ENCODE data around the gene ING5. TPM values are rescaled to one million over a fixed set of nuclear protein-coding genes. Genes with fewer than 3 reads are reported as not detected.
"Not testable (repeated sequence)": the region's sequence is repeated elsewhere in the genome, so short reads cannot be mapped to it uniquely, and the experiment has no call there.

ING5 gene
- total RNA-seq, 1 donor from 2014 or later = 16.5 TPM

GRCh38 chr2:241729868-241730267, 28.0 kb downstream of the ING5 start:
- no peak for DNase-seq (ENCODE audit: missing footprints)
- ATAC-seq = no peak
- intact Hi-C loops (cut with DNase I) = loop anchor here (5.0 kb wide), 2 partner anchors 43 to 147 kb away; partner anchors contain the start of gene DTYMK

DNA sequence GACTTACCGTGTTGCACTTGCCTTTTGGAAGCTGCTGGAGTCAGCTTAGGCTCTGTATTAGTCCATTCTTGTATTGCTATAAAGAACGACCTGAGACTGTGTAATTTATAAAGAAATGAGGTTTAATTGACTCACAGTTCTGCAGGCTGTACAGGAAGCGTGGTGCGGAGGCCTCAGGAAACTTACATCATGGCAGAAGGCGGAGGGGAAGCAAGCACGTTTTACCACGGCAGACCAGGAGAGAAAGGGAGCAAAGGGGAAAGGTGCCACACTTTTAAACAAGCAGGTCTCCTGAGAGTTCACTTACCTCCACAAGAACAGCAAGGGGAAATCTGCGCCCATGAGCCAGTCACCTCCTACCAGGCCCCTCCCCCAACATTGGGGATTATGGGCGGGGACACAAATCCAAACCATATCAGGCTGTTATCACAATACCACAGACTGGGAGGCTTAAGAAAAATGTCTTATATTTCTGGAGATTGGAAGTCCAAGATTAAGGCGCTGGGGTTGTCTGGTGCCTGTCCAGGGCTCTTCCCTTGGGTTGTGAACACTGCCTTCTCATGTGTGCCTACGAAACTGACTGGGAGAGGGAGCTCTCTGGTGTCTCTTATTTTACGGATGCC, 28.9 kb downstream of the ING5 start:
- DNase-seq (ENCODE audit: missing footprints) (no peak), ATAC-seq (no peak)
- intact Hi-C loops (cut with DNase I) = loop anchor here (5.0 kb wide), 2 partner anchors 43 to 147 kb away; partner anchors contain the start of gene DTYMK

GRCh38 chr2:241732513-241733186, 30.8 kb downstream of the ING5 start:
- not testable (repeated sequence) for ATAC-seq; DNase-seq (ENCODE audit: missing footprints)
- intact Hi-C loops (cut with DNase I) = loop anchor here (5.0 kb wide), 2 partner anchors 45 to 145 kb away; partner anchors contain the start of gene DTYMK

DNA sequence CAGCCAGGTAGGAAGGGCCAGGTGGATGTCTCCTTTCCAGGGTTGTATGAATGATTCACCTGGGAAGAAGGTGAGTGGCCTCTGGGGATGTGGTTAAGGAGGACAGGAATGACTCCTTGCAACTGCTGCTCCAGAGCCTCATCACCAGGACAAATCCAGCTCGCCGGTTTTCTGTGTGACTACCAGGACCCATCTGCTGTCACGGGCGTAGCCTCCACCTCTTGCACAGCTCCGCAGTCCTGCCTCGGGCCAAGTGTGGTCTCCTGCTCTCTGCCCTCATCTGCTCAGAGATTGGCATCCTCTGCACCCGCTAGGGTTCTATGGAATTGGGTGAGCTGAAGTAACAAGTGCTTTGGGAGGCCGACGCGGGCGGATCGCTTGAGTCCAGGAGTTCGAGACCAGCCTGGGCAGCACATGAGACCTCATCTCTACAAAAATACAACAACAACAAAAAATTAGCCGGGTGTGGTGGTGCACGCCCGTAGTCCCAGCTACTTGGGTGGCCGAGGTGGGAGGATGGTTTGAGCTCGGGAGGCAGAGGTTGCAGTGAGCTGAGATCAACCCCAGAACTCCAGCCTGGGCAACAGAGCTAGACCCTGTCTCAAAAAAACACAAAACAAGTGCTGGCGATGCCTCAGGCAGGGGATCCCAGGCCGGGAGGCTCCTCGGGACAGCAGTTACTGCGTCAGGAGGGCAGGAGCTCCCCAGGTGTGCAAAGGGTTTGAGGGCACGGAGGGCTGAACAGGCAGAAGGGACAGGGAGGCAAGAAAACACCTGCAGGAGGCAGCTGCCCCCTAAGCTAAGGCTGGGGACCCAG, 31.8 kb downstream of the ING5 start:
- ATAC-seq = no peak

DNA sequence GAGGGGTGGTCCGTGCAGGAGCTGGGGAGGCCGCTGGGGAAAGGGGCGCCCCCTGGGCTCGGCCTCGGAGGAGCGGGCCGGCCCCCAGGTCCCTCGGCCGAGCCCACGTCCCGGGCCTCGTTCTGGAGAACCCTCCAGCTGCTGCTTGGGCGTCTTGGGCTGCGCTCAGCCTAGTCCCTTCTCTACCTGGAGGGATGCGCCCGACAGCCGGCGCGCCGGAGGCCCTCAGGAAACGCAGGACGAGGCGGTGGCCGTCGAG, 32.3 kb downstream of the ING5 start:
- DNase-seq (ENCODE audit: missing footprints) (no peak), ATAC-seq (no peak)
- intact Hi-C loops (cut with DNase I) = loop anchor here (1.0 to 5.0 kb wide), 3 partner anchors 47 to 143 kb away; partner anchors contain the start of gene DTYMK

More for the DNA sequence above, 31.8 kb downstream of the ING5 start:
- DNase-seq (ENCODE audit: missing footprints) = no peak
- intact Hi-C loops (cut with DNase I) = loop anchor here (1.0 to 5.0 kb wide), 3 partner anchors 46 to 144 kb away; partner anchors contain the start of gene DTYMK

DNA sequence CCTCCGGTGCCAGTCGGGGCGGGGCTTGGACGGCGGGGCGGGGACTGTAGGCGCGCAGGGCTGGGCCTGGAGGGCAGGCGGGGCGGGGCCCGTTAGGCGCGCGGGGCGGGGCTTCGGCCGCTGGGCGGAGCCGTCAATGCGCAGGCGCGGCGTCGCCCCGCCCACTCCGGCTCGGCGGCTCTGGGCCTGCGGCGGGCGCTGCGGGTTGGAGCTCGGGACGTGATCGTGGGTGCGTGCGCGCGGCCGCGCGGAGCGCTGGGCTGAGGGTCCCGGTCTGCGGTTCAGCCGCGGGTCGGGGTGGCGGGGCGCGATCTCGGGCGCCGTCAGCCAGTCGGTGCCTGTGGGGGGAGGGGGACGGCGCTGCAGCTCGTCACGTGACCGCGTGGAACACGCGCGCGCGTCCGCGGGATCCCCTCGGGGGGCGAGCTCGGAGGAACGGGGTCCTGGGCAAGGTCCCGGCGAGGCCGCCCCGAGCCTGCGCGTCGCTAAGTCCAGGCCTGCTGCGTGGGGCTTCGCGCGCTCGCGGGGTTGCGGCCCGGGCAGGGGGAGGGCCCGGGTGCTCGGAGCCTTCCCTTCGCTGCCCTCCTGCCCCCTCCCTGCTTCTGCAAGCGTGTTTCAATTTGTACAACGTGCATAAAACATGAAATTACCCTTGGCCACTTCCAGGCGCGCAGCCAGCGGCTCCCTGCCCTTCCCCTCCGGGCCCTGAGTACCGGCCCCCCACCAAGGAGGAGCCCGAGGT, 32.8 kb downstream of the ING5 start, which contains the start of gene D2HGDH:
Gene D2HGDH, plus strand, starts transcription at position 164 of the 742 bp plus-strand sequence. CDS start 595 bp downstream, outside the sequence.
- ATAC-seq (peak; percentile 95), DNase-seq (ENCODE audit: missing footprints) (peak; percentile 98)
- intact Hi-C loops (cut with DNase I) = loop anchor here (1.0 to 5.0 kb wide), 3 partner anchors 47 to 143 kb away; partner anchors contain the start of gene DTYMK

DNA sequence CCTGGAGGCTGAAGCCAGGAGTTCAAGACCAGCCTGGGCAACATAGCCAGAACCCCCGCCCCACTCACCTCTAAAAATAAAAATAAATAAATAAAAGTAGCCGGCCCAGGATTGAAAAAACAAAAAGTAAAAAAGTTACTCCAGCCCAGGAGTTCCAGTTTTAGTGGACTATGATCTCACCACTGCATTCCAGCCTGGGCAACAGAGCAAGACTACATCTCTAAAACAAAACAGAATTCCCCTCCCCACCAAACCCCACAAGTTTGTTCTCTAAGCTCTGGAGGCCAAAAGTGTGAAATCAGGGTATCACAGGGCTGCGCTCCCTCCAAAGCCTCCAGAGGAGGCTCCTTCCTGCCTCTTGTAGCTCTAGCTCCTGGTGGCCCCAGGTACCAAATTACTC, 34.3 kb downstream of the ING5 start:
- DNase-seq (ENCODE audit: missing footprints) = peak; percentile 15
- ATAC-seq = no peak
- intact Hi-C loops (cut with DNase I) = no loop called here

DNA sequence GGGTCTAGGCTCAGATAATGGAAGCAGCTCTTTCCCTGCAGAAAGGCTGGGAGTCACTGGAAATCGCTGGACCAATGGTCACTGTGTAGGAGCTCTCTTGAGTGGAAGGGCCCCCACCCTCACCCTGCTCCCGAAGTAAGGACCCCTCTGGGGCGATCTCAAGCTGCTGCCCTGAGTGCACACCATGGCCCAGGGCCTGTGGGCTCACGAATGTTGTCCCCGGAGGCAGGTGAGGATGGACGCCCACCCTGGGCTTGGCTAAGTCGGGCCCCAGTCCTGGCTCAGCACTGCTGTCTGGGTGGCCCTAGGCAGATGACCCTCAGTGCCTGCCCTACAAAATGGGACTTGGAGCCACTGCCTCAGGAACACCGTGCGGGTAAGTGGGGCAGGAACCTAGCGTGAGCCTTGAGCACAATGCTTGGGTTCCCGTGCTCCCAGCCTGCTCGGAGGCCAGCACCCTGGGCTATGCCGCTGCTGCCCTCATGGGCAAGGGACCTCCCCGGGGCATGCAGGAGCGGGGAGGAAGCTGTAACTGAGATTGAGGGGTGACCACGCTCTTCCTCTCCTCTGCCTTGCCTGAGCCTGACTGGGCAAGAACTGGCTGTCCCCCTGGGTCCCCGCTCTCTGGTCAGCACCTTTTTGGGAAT, 36.3 kb downstream of the ING5 start:
- ATAC-seq (no peak), DNase-seq (ENCODE audit: missing footprints) (peak; percentile 58)
- intact Hi-C loops (cut with DNase I) = no loop called here

DNA sequence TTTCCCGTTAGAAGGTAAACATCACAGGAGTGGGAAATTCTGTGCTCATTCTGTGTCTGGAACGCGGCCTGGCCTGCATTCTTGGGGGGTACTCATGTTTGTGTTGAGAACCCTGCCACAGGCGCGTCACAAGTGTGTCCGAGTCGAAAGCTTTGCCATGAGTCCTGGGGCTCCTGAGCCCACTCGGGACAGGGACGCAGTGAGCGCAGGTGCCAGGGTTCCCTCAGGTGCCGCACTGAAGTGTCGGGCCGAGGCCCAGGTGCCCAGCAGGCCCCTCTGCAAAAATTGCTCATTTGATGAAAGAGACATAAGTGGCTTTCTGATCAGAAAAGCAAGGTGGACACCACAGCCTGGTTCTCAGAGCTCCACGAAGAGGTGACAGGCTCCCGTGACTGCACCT, 37.3 kb downstream of the ING5 start:
- DNase-seq (ENCODE audit: missing footprints) = peak; percentile 53
- no peak for ATAC-seq
- intact Hi-C loops (cut with DNase I) = no loop called here

- no peak for ATAC-seq
- intact Hi-C loops (cut with DNase I) = no loop called here
These were observed 37.8 kb downstream of the ING5 start for GRCh38 chr2:241739651-241740050.

GRCh38 chr2:241741016-241741415, 39.2 kb downstream of the ING5 start:
- no peak for ATAC-seq
- peak; percentile 64 for DNase-seq (ENCODE audit: missing footprints)
- intact Hi-C loops (cut with DNase I) = no loop called here

More at GRCh38 chr2:241739651-241740050, 37.8 kb downstream of the ING5 start:
- peak; percentile 37 for DNase-seq (ENCODE audit: missing footprints)

GRCh38 chr2:241742320-241742939, 40.6 kb downstream of the ING5 start:
- intact Hi-C loops (cut with DNase I) = no loop called here
- peak; percentile 53 for DNase-seq (ENCODE audit: missing footprints)
- ATAC-seq = no peak

DNA sequence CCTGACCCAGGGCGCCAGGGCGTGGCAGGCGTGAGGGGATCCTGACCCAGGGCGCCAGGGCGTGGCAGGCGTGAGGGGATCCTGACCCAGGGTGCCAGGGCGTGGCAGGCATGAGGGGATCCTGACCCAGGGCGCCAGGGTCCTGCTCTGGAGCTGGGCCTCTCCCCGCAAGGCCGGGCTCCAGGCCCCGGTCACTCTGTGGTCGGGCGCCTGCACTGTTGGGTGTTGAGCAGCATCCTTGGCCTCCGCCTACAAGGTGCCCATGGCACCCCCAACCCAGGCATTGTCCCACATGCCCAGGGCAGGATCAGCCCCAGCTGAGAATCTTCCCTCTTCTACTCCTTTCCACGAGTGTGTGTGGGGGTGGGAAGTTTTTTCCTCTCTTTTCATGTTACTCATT, 41.2 kb downstream of the ING5 start:
- ATAC-seq; intact Hi-C loops (cut with DNase I): not testable (repeated sequence)
- DNase-seq (ENCODE audit: missing footprints) = peak; percentile 37

DNA sequence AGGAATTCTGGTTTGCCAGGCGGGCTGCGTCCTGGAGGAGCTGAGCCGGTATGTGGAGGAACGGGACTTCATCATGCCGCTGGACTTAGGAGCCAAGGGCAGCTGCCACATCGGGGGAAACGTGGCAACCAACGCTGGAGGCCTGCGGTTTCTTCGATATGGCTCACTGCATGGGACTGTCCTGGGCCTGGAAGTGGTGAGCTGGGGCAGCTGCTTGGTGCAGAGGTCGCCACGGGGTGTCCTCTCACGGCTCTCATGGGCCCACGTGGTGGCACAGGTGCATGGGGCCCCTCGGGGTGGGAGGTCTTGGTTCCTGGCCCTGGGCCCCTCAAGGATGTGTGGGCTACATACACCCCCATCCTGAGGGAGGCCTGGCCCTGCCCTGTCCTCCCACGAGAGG, 41.8 kb downstream of the ING5 start:
- DNase-seq (ENCODE audit: missing footprints) = peak; percentile 67
- intact Hi-C loops (cut with DNase I) = no loop called here
- ATAC-seq = no peak

DNA sequence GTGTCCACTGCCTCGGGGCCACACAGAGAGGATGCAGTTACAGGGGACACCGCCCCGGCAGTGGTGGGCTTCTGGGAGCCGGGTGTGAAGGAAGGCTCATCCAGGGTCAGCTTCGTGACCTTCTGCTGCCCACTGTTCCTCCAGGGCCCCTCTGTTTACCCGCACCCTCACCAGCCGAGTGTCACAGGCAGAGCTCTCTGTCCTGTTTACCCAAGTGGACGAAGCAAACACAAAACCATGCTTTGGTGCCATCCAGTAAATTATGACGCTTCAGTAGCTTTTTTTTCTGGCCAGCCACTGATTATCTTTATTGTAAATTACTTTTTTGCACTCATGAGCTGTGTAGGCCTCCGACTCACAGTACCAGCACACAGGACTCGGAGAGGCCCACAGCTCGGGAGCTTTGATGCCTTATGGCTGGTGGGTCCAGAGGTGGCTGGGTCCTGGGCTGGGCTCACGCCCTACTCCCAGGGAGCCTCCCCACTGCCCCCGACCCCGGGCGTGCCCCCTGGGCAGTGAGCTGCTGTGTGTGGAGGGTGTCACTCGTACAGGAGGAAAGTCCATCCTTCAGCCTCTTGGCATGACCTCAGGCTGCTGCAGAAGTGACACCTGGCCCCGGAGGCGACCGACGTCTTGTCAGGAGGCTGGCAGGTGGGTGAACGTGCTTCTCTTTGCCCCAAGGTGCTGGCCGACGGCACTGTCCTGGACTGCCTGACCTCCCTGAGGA, 42.4 kb downstream of the ING5 start:
- ATAC-seq (no peak), DNase-seq (ENCODE audit: missing footprints) (peak; percentile 47)
- intact Hi-C loops (cut with DNase I) = no loop called here

DNA sequence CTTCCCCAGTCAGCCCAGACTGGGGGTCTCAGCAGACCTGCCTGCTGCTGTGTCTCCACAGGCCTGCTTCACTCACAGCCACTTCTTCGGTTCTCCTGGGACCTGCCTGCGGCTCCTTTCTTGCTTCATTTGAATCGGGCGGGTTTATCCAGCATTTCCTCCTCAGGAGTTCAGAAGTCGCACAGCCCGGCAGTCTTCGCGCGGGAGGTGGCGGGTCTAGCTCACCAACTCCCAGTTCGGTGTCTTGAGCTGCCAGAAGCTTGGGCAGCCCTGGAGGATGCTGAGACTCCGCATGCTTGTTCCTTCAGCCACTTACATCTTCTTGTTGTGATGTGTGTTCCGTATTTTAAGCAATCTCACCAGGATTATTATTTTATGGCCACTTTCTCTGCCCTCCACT, 43.4 kb downstream of the ING5 start:
- intact Hi-C loops (cut with DNase I) = no loop called here
- DNase-seq (ENCODE audit: missing footprints) (peak; percentile 17), ATAC-seq (no peak)

DNA sequence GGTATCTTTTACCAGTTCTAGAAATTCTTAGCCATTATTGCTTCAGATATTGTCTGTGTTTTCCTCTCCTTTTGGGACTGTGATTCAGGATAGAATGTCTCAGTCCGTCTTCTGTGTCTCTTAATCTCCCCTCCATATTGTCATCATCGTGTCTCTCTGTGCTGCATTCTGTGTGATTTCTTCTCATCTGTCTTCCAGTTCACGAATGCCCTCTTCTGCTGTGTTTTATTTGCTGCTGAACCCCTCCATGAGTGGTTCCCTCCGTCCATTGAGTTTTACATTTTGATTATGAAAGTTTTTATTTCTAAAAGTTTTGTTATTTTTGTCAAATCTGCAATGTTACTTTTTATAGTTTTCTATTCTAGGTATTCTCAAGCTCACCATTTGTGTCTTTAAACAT, 44.2 kb downstream of the ING5 start:
- intact Hi-C loops (cut with DNase I) = no loop called here
- DNase-seq (ENCODE audit: missing footprints) = no peak
- no peak for ATAC-seq
